ENCODE results near the gene NAT8L. TPM values are rescaled to one million over a fixed set of nuclear protein-coding genes. Genes with fewer than 3 reads are reported as not detected.
A peak's percentile ranks its signal among the peaks of the same experiment; 100 is the strongest.

Gene NAT8L
- total RNA-seq, 1 experiment from 2014 or later = 16.6 TPM

DNA sequence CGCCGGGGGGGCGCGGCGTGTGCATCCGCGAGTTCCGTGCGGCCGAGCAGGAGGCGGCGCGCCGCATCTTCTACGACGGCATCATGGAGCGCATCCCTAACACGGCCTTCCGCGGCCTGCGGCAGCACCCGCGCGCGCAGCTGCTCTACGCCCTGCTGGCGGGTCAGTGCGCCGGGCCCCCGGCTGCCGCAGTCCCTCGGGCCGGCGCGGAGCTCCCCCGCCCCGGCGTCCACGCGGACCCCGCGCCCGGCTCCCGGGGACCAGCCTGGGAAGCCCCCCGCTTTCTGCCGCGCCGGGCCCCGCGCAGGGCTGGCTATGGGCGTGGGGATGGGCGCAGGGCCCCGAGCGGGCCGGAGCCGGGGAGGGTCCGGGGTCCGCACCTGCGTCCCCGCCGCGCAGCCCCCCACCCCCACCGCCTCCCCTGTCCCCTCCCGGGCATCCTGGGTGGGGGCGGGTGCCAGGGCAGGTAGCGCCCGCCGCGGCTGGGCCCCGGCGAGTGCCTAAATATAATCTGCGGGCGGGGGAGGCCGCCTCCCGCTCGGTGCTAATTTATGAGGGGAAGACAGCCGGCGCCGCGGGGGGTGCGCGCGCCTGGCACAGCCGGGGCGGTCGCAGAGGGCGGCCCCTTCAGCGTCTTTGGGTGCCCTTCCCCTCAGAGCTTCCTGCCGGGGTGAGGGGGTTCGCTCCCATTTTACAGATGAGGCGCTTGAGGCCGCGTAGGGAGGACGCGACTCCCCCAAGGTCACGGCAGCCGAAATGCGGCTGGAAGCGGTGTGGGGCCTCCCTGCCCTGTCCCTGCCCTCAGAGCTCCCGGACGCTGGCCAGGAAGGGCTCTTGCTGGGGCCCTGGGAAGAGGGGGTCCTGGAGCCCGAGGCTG, 837 bp downstream of the NAT8L start:
- Histone ChIP-seq H3K4me1 (ENCODE audit: control insufficient read depth, insufficient read depth, low read length) (peaks cover 9% of the 10 kb centered on the region), H3K9me3 (ENCODE audit: control insufficient read depth, insufficient read depth, low read depth, low read length) (no peaks in the 10 kb centered on the region), H3K27me3 (ENCODE audit: control insufficient read depth, insufficient read depth, low read length) (no peaks in the 10 kb centered on the region), H3K36me3 (ENCODE audit: control insufficient read depth, insufficient read depth, low read length) (no peaks in the 10 kb centered on the region), H3K27ac (ENCODE audit: low read length) (no peak overlapping the region), H3K4me3 (ENCODE audit: low read depth in 2 of 2, low read length in 2 of 2) (peak overlapping the region; percentile 26 to 30; a peak in 3 of 4 replicates)
- ChIA-PET POLR2A (no interaction called here), CTCF (interaction anchor here (0.7 kb wide), 1 partner anchor 135 kb away, joined by 6 read pairs; no protein-coding TSS in a partner anchor)
- intact Hi-C loops (cut with micrococcal nuclease; ENCODE audit: unreplicated experiment) = no loop called here
- in situ Hi-C loops (cut with HindIII; ENCODE audit: low pct_unique_long_range_greater_than_20kb, low sequenced_read_pairs) = no loop called here
- TF ChIP-seq, protein P1, sequence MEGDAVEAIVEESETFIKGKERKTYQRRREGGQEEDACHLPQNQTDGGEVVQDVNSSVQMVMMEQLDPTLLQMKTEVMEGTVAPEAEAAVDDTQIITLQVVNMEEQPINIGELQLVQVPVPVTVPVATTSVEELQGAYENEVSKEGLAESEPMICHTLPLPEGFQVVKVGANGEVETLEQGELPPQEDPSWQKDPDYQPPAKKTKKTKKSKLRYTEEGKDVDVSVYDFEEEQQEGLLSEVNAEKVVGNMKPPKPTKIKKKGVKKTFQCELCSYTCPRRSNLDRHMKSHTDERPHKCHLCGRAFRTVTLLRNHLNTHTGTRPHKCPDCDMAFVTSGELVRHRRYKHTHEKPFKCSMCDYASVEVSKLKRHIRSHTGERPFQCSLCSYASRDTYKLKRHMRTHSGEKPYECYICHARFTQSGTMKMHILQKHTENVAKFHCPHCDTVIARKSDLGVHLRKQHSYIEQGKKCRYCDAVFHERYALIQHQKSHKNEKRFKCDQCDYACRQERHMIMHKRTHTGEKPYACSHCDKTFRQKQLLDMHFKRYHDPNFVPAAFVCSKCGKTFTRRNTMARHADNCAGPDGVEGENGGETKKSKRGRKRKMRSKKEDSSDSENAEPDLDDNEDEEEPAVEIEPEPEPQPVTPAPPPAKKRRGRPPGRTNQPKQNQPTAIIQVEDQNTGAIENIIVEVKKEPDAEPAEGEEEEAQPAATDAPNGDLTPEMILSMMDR (IDR thresholded peaks at IDR 0.05) = no peak
- TF ChIP-seq, protein P2, sequence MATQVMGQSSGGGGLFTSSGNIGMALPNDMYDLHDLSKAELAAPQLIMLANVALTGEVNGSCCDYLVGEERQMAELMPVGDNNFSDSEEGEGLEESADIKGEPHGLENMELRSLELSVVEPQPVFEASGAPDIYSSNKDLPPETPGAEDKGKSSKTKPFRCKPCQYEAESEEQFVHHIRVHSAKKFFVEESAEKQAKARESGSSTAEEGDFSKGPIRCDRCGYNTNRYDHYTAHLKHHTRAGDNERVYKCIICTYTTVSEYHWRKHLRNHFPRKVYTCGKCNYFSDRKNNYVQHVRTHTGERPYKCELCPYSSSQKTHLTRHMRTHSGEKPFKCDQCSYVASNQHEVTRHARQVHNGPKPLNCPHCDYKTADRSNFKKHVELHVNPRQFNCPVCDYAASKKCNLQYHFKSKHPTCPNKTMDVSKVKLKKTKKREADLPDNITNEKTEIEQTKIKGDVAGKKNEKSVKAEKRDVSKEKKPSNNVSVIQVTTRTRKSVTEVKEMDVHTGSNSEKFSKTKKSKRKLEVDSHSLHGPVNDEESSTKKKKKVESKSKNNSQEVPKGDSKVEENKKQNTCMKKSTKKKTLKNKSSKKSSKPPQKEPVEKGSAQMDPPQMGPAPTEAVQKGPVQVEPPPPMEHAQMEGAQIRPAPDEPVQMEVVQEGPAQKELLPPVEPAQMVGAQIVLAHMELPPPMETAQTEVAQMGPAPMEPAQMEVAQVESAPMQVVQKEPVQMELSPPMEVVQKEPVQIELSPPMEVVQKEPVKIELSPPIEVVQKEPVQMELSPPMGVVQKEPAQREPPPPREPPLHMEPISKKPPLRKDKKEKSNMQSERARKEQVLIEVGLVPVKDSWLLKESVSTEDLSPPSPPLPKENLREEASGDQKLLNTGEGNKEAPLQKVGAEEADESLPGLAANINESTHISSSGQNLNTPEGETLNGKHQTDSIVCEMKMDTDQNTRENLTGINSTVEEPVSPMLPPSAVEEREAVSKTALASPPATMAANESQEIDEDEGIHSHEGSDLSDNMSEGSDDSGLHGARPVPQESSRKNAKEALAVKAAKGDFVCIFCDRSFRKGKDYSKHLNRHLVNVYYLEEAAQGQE (IDR thresholded peaks at IDR 0.05; ENCODE audit: insufficient read depth in 1 of 2, low read depth in 2 of 2, low read length in 1 of 2) = no peak
- DNase-seq (ENCODE audit: low read depth, low spot score) (no peak), ATAC-seq (peak; percentile 47)
- BruUV-seq (replicated peaks) = no TSS peak

DNA sequence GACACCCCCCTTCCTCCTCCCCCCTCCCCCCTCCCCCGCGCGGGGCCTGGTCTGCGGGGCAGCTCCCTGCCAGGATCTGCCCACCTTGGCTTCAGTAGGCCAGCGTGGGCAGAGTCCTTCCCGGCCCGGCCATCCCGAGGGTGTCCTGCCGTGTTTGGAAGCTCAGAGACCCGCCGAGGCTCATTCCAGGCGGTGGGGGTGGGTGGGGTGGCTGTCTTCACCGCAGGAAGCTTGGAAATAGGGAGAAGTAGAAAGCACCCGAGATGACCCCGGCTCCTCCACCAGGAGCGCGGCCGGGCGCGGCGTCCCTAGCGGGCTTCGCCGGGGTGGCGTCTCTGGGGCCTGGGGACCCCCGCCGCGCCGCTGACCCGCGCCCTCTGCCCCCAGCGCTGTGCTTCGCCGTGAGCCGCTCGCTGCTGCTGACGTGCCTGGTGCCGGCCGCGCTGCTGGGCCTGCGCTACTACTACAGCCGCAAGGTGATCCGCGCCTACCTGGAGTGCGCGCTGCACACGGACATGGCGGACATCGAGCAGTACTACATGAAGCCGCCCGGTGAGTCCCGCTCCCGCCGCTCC, 1.6 kb downstream of the NAT8L start:
- ChIA-PET POLR2A (no interaction called here), CTCF (interaction anchor here (0.7 kb wide), 1 partner anchor 134 kb away, joined by 6 read pairs; no protein-coding TSS in a partner anchor)
- BruUV-seq (replicated peaks) = no TSS peak
- no peaks in the 10 kb centered on the region for H3K36me3 ChIP-seq (ENCODE audit: control insufficient read depth, insufficient read depth, low read length)
- no peaks in the 10 kb centered on the region for H3K9me3 ChIP-seq (ENCODE audit: control insufficient read depth, insufficient read depth, low read depth, low read length)
- H3K4me1 ChIP-seq (ENCODE audit: control insufficient read depth, insufficient read depth, low read length) = peaks cover 9% of the 10 kb centered on the region
- H3K4me3 ChIP-seq (ENCODE audit: low read depth in 2 of 2, low read length in 2 of 2) = no peak overlapping the region
- no peaks in the 10 kb centered on the region for H3K27me3 ChIP-seq (ENCODE audit: control insufficient read depth, insufficient read depth, low read length)
- DNase-seq (ENCODE audit: low read depth, low spot score) (no peak), ATAC-seq (no peak)
- TF ChIP-seq POLR2AphosphoS5 (IDR thresholded peaks at IDR 0.05; ENCODE audit: low read depth, low read length) (no peak), TCF7L2 (IDR thresholded peaks at IDR 0.05; ENCODE audit: low read depth, low read length) (no peak), SIN3A (IDR thresholded peaks at IDR 0.05; ENCODE audit: borderline replicate concordance, insufficient read depth, low read depth, low read length) (no peak)
- TF ChIP-seq, protein P2 (IDR thresholded peaks at IDR 0.05; ENCODE audit: insufficient read depth in 1 of 2, low read depth in 2 of 2, low read length in 1 of 2) = no peak
- TF ChIP-seq, protein P1 (IDR thresholded peaks at IDR 0.05) = no peak
- H3K27ac ChIP-seq (ENCODE audit: low read length) = no peak overlapping the region
- in situ Hi-C loops (cut with HindIII; ENCODE audit: low pct_unique_long_range_greater_than_20kb, low sequenced_read_pairs) (no loop called here), intact Hi-C loops (cut with micrococcal nuclease; ENCODE audit: unreplicated experiment) (no loop called here)

All from Panc1 (cell line).